ENCODE results near the gene IFI35.

IFI35 gene

GRCh38 chr17:43021741-43022512 lies 15.3 kb downstream of the IFI35 start, which contains the start of gene VAT1:
Gene VAT1 (minus strand): TSS chr17:43022385. CDS start chr17:43022322, 63 bp downstream.
- TF ChIP-seq, protein P1, sequence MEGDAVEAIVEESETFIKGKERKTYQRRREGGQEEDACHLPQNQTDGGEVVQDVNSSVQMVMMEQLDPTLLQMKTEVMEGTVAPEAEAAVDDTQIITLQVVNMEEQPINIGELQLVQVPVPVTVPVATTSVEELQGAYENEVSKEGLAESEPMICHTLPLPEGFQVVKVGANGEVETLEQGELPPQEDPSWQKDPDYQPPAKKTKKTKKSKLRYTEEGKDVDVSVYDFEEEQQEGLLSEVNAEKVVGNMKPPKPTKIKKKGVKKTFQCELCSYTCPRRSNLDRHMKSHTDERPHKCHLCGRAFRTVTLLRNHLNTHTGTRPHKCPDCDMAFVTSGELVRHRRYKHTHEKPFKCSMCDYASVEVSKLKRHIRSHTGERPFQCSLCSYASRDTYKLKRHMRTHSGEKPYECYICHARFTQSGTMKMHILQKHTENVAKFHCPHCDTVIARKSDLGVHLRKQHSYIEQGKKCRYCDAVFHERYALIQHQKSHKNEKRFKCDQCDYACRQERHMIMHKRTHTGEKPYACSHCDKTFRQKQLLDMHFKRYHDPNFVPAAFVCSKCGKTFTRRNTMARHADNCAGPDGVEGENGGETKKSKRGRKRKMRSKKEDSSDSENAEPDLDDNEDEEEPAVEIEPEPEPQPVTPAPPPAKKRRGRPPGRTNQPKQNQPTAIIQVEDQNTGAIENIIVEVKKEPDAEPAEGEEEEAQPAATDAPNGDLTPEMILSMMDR (conservative IDR thresholded peaks at IDR 0.05; ENCODE audit: low read depth), result no peak
- POLR2A ChIA-PET (ENCODE audit: low non-redundant PET), result interaction anchor here (0.5 kb wide), 1 partner anchor 136 kb away, joined by 5 read pairs; no protein-coding TSS in a partner anchor
- CTCF ChIA-PET, result interaction anchor here (0.6 kb wide), 2 partner anchors 90 to 156 kb away, joined by 3 read pairs; no protein-coding TSS in a partner anchor
- H3K27ac ChIP-seq, result peak within 1 kb of the TSS; percentile 91
- peak; percentile 81 for DNase-seq (ENCODE audit: low spot score)

- TF ChIP-seq, protein P1 (conservative IDR thresholded peaks at IDR 0.05; ENCODE audit: low read depth), result peak; percentile 77
These were observed 18.1 kb downstream of the IFI35 start, which contains the start of gene RND2 for GRCh38 chr17:43024407-43025289. Gene RND2 (plus strand): TSS chr17:43025231. CDS start chr17:43025348, 117 bp downstream.

DNA sequence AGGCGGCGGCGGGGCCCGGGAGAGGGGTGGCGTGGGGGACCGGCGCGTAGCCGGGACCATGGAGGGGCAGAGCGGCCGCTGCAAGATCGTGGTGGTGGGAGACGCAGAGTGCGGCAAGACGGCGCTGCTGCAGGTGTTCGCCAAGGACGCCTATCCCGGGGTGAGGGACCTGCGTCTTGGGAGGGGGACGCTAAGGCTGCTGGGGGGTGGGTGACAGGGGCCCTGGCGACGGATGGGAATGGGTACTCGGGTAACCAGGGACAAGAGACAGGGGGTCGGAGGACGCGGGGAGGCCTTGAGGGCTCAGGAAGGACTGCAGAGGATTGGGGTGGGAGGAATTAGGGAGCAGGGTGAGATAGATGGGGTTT lies 18.7 kb downstream of the IFI35 start:
- no peak for DNase-seq (ENCODE audit: low spot score)
- POLR2A ChIA-PET (ENCODE audit: low non-redundant PET), result no interaction called here
- no peak overlapping the region; the same call in 1 of the 2 replicates for H3K27ac ChIP-seq
- CTCF ChIA-PET, result no interaction called here
- TF ChIP-seq, protein P1 (conservative IDR thresholded peaks at IDR 0.05; ENCODE audit: low read depth), result no peak

More at GRCh38 chr17:43024407-43025289, 18.1 kb downstream of the IFI35 start, which contains the start of gene RND2:
- CTCF ChIA-PET, result interaction anchor here (0.6 to 0.7 kb wide), 5 partner anchors 9 to 414 kb away, joined by 3 to 5 read pairs (median 3); no protein-coding TSS in a partner anchor
- POLR2A ChIA-PET (ENCODE audit: low non-redundant PET), result interaction anchor here (0.6 kb wide), 1 partner anchor 159 kb away, joined by 3 read pairs; no protein-coding TSS in a partner anchor
- H3K27ac ChIP-seq, result peak within 1 kb of the TSS; percentile 51
- peak; percentile 82 for DNase-seq (ENCODE audit: low spot score)

GRCh38 chr17:43025766-43026537 lies 19.4 kb downstream of the IFI35 start:
- peak overlapping the region; percentile 30 for H3K27ac ChIP-seq
- TF ChIP-seq, protein P1 (conservative IDR thresholded peaks at IDR 0.05; ENCODE audit: low read depth), result no peak
- DNase-seq (ENCODE audit: low spot score), result no peak
- POLR2A ChIA-PET (ENCODE audit: low non-redundant PET), result no interaction called here
- CTCF ChIA-PET, result no interaction called here

DNA sequence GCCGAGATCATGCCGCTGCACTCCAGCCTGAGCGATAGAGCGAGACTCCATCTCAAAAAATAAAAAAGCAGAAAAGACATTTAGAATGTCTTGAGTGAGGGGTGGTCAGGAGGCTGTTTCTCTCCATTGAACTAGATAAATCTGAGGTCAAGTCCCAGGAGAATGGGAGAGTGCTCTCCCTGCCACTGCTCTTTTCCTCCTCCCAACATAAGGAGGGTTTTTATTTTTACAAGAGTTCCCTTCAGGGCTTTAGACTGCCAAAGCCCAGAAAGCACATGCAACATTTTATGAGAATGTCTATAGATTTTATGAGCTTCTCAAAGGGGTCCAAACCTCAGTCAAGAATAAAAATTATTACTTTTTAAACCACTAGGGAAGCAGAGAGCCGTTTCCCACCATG lies 20.0 kb downstream of the IFI35 start:
- ChIA-PET CTCF (no interaction called here), POLR2A (ENCODE audit: low non-redundant PET) (no interaction called here)
- TF ChIP-seq, protein P1 (conservative IDR thresholded peaks at IDR 0.05; ENCODE audit: low read depth), result no peak
- no peak for DNase-seq (ENCODE audit: low spot score)
- peak overlapping the region; percentile 30 for H3K27ac ChIP-seq
